Endodermal cell (in vitro differentiated cells): ENCODE data around the gene GALNT2. TPM values are rescaled to one million over a fixed set of nuclear protein-coding genes. Genes with fewer than 3 reads are reported as not detected.
A peak's percentile ranks its signal among the peaks of the same experiment; 100 is the strongest.

Experiments used
- DNase-seq: peaks from one replicate; pipeline ENCODE4 v3.0.0-alpha.2; 2017
- H3K27ac ChIP-seq: 2 replicates; pipeline ENCODE4 v1.5.1; 2013; ENCODE audit warnings: mild to moderate bottlenecking, low read depth, low read length, moderate library complexity
- H3K27me3 ChIP-seq: 2 replicates; pipeline ENCODE4 v1.6.1; 2013; ENCODE audit warnings: mild to moderate bottlenecking, low read length, moderate library complexity; ENCODE audit not compliant: insufficient read depth, control insufficient read depth, poor library complexity, severe bottlenecking
- H3K36me3 ChIP-seq: 2 replicates; pipeline ENCODE4 v1.7.0; 2013; ENCODE audit warnings: mild to moderate bottlenecking, low read length, moderate library complexity; ENCODE audit not compliant: control insufficient read depth, insufficient read depth
- H3K4me1 ChIP-seq: one replicate; pipeline ENCODE4 v1.7.0; 2013; ENCODE audit warnings: low read length; ENCODE audit not compliant: control insufficient read depth, insufficient read depth
- H3K4me3 ChIP-seq: 2 replicates; pipeline ENCODE4 v1.5.1; 2013; ENCODE audit warnings: mild to moderate bottlenecking, low read length, moderate library complexity
- H3K9ac ChIP-seq: 2 replicates; pipeline ENCODE4 v1.6.1; 2013; ENCODE audit warnings: mild to moderate bottlenecking, low read length, moderate library complexity; ENCODE audit not compliant: poor library complexity, severe bottlenecking; ENCODE audit errors: extremely low read depth
- H3K9me3 ChIP-seq: 2 replicates; pipeline ENCODE4 v1.6.1; 2013; ENCODE audit warnings: mild to moderate bottlenecking, low read length, moderate library complexity; ENCODE audit not compliant: control insufficient read depth
- H3K27ac Mint-ChIP-seq: 2 replicates; pipeline ENCODE4 v1.8.0; 2020; ENCODE audit warnings: mixed read lengths
- H3K27me3 Mint-ChIP-seq: 2 replicates; pipeline ENCODE4 v1.8.0; 2021; ENCODE audit warnings: mild to moderate bottlenecking, mixed read lengths; ENCODE audit not compliant: insufficient read depth
- H3K36me3 Mint-ChIP-seq: 2 replicates; pipeline ENCODE4 v1.8.0; 2020; ENCODE audit warnings: low read depth, mixed read lengths
- H3K4me1 Mint-ChIP-seq: 2 replicates; pipeline ENCODE4 v1.8.0; 2020; ENCODE audit warnings: mixed read lengths
- H3K4me3 Mint-ChIP-seq: 2 replicates; pipeline ENCODE4 v1.8.0; 2020; ENCODE audit warnings: mild to moderate bottlenecking, moderate library complexity, mixed read lengths
- H3K9me3 Mint-ChIP-seq: 2 replicates; pipeline ENCODE4 v1.8.0; 2020; ENCODE audit warnings: mild to moderate bottlenecking, mixed read lengths
- WGBS, 2 experiments: methylation state at CpG; one replicate each; pipeline versions ENCODE4 v1.1.5 to v1.1.7; 2013; ENCODE audit warnings: missing lambda C conversion rate in 2 of 2, mixed read lengths in 1 of 2; ENCODE audit not compliant: insufficient coverage in 1 of 2, insufficient read length in 1 of 2; 5-methylcytosine and 5-hydroxymethylcytosine counted together
- total RNA-seq, 2 donors: library from RNA; stranded (reverse); fragmentation: NEBNext Ultra II Directional in 1 of 2; extraction: Animal tissue kit (Norgen Biotek cat#: 25700) in 1 of 2; gene quantifications; 2 replicates in 1 of 2; 3 replicates in 1 of 2; pipeline ENCODE4 v1.2.1, GENCODE V29; 2021
- TF ChIP-seq, protein P1 (sequence below): fragments of 200-600 bp; sonication (generic); conservative IDR thresholded peaks from 2 replicates; pipeline ENCODE4 v1.5.0; 2021; ENCODE audit warnings: antibody characterized with exemption, mild to moderate bottlenecking

The GALNT2 gene
- total RNA-seq, 2 donors from 2014 or later = 41.6 to 63.5 TPM

DNA sequence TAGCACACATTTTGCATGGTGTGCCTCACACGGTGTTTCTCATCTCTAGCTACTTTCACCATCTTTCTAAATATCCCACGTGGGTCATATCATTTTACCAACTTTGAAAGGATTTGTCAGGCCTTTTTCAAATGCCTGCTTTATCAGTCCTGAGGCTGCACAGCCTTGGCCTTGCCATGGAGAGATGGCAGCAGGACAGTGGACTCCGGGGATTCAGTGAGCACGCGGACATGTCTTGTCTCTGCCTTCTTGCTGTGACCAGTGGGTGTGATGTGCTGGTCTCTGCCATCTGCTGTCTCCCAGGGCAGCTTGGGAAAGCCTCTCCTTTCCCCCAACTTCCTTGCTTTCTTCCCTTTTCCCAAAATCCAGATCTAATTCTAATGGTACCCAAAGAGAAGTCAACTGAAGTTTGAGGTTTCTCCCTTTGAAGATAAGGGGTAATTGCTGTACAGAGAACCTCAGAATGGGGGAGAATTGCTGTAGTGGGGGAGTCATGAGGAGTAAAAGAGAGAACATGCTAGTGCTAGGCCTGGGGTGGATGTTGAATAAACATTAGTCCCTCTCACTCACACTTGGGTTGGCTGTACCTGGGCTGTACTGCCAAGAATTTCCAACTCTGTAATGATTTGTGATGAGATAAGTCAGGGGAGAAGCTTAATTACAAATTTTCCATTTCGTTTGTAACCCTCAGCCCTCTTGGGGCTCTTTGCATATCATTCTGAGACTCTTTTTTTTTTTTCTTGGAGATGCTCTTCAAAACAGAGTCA is 99.5 kb downstream of the GALNT2 start:
- H3K36me3 ChIP-seq = no peaks in the 10 kb centered on the region
- H3K9ac ChIP-seq = no peak overlapping the region
- TF ChIP-seq, protein P1, sequence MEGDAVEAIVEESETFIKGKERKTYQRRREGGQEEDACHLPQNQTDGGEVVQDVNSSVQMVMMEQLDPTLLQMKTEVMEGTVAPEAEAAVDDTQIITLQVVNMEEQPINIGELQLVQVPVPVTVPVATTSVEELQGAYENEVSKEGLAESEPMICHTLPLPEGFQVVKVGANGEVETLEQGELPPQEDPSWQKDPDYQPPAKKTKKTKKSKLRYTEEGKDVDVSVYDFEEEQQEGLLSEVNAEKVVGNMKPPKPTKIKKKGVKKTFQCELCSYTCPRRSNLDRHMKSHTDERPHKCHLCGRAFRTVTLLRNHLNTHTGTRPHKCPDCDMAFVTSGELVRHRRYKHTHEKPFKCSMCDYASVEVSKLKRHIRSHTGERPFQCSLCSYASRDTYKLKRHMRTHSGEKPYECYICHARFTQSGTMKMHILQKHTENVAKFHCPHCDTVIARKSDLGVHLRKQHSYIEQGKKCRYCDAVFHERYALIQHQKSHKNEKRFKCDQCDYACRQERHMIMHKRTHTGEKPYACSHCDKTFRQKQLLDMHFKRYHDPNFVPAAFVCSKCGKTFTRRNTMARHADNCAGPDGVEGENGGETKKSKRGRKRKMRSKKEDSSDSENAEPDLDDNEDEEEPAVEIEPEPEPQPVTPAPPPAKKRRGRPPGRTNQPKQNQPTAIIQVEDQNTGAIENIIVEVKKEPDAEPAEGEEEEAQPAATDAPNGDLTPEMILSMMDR = no peak
- H3K4me3 ChIP-seq = no peak overlapping the region
- Mint-ChIP-seq H3K27me3 (no peaks in the 10 kb centered on the region), H3K36me3 (peaks cover 10% of the 10 kb centered on the region), H3K27ac (no peak overlapping the region), H3K4me1 (peaks cover 7% of the 10 kb centered on the region), H3K9me3 (peaks cover 12% of the 10 kb centered on the region), H3K4me3 (no peak overlapping the region)
- H3K27me3 ChIP-seq = no peaks in the 10 kb centered on the region
- DNase-seq = peak; percentile 28
- H3K4me1 ChIP-seq = no peaks in the 10 kb centered on the region
- whole genome bisulfite sequencing, 2 experiments = 85 to 100% methylated on average over 3 to 6 of the region's 6 CpGs
- H3K27ac ChIP-seq = no peak overlapping the region
- peaks cover 11% of the 10 kb centered on the region for H3K9me3 ChIP-seq

DNA sequence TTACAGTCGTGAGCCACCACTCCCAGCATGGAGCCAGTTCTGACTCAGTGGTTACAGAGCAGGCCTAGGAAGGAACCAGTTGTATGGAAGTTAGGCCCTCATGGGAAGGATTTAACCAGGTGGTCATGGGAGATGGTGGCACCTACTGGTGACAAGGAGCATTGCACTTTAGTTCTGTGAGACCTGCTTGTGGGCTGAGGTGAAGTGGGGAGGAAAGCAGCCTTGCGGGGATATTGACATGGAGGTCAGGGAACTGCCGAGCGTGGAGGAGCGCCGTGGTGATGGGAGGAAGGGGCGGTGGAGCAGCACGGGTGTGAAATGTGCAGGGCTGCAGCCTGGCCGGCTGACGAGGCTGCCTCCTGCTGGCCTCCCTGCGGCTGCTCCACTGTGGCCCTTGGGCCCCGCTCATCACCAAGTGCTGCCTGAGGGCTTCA is 100.4 kb downstream of the GALNT2 start:
- Histone ChIP-seq H3K27me3 (no peaks in the 10 kb centered on the region), H3K4me1 (no peaks in the 10 kb centered on the region), H3K36me3 (no peaks in the 10 kb centered on the region), H3K9ac (no peak overlapping the region), H3K27ac (no peak overlapping the region), H3K4me3 (no peak overlapping the region), H3K9me3 (peaks cover 11% of the 10 kb centered on the region)
- Mint-ChIP-seq H3K4me1 (peaks cover 7% of the 10 kb centered on the region), H3K9me3 (peaks cover 12% of the 10 kb centered on the region), H3K27ac (no peak overlapping the region), H3K27me3 (no peaks in the 10 kb centered on the region), H3K36me3 (peaks cover 10% of the 10 kb centered on the region), H3K4me3 (no peak overlapping the region)
- 87 to 97% methylated on average over 5 to 12 of the region's 12 CpGs for WGBS, 2 experiments
- DNase-seq = peak; percentile 72
- TF ChIP-seq, protein P1 = peak; percentile 76

DNA sequence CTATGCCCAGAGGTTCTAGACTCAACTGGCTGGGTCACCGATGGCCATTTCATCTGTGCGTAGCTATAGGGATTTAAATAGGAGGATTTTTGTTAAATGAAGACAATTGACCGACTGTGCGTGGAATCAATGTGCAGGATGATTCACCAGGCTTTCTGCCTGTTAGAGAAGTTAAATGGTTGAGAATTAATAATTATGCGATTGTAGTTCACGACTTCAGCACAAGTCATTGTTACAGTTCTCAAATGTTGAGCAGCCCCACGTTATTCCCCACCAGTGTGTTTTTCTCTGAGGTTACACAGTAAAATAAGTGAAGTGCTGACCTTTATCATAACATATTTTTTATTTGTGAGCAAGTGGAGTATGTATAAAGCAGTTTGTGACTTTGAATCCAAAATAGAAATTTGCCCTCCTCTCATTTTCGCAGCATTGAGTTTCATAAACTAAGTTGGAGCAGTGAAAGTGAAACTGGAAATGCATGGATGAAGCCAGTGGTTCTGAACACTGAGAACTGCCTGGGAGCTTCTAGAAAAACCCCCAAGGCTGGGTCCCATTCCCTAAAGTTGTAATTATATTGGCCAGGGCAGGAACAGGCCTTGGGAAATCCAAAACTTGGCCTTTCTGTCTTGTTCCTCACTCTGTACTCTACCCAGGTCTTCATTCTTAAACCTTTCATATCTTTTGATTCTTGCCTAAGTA is 102.6 kb downstream of the GALNT2 start:
- no peaks in the 10 kb centered on the region for H3K27me3 Mint-ChIP-seq
- H3K4me1 Mint-ChIP-seq = peaks cover 7% of the 10 kb centered on the region
- H3K27ac Mint-ChIP-seq = no peak overlapping the region
- H3K4me3 Mint-ChIP-seq = no peak overlapping the region
- no peak overlapping the region for H3K27ac ChIP-seq
- DNase-seq = peak; percentile 24
- TF ChIP-seq, protein P1 = no peak
- peaks cover 11% of the 10 kb centered on the region for H3K9me3 ChIP-seq
- H3K9me3 Mint-ChIP-seq = peaks cover 12% of the 10 kb centered on the region
- H3K9ac ChIP-seq = no peak overlapping the region
- H3K27me3 ChIP-seq = no peaks in the 10 kb centered on the region
- H3K4me3 ChIP-seq = no peak overlapping the region
- H3K36me3 ChIP-seq = no peaks in the 10 kb centered on the region
- H3K36me3 Mint-ChIP-seq = peaks cover 10% of the 10 kb centered on the region
- H3K4me1 ChIP-seq = no peaks in the 10 kb centered on the region
- 90 to 94% methylated on average over 5 to 8 of the region's 8 CpGs for WGBS, 2 experiments
